GM19035 (cell line): ENCODE data around the gene DOC2A.
A peak's percentile ranks its signal among the peaks of the same experiment; 100 is the strongest.
"Not testable (repeated sequence)": the region's sequence is repeated elsewhere in the genome, so short reads cannot be mapped to it uniquely, and the experiment has no call there.

ENCODE experiments used
- ATAC-seq: cut with Tn5 transposase; IDR thresholded peaks from one replicate; pipeline ENCODE4 v1.9.1; 2021; ENCODE audit not compliant: unreplicated experiment

The DOC2A gene

GRCh38 chr16:29973384-29974246, 37.2 kb downstream of the DOC2A start, which contains the start of gene TAOK2:
TSS of gene TAOK2 (plus strand) at chr16:29973868. CDS start at chr16:29977773, 3,905 bp downstream.
- peak; percentile 96 for ATAC-seq

DNA sequence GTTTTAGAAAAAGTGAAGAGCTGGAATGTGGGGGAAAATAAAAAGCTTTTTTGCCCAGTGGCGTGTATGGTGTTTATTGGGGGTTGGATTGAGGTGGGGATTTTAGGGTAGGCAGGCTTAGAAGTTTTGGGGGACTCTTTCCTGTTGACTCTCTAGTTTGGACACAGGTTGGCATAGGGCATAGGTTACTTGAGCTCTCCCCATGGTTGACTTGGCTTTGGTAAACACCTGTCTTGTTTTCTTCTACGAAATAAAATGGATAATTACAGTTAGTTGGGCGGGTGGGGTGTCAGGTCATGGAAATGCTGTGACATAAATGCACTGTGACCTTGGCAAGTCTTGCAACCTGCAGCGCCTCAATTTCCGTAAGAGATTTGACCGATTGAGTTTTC, 37.8 kb downstream of the DOC2A start:
- no peak for ATAC-seq

DNA sequence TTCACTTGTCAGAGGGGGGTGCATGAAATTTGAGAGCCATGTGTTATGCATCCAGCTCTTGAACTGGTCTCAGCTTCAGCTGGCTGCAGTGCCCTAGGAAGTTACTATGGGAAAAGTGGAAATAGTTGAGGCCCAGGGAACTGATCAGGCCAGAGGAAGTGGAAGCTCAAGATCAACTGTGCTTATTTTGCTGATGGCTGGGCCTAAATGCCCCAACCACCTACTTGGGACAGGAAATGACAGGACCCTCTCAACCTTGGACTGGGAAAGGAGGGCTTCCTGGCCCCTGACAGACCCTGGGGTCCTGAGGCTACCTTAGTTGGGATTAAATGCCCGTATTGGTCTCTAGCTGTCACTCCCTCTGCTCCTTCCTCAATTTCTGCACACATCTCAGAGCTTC, 38.3 kb downstream of the DOC2A start:
- no peak for ATAC-seq

- ATAC-seq: no peak
Measured at GRCh38 chr16:29971304-29971703, 39.5 kb downstream of the DOC2A start.

DNA sequence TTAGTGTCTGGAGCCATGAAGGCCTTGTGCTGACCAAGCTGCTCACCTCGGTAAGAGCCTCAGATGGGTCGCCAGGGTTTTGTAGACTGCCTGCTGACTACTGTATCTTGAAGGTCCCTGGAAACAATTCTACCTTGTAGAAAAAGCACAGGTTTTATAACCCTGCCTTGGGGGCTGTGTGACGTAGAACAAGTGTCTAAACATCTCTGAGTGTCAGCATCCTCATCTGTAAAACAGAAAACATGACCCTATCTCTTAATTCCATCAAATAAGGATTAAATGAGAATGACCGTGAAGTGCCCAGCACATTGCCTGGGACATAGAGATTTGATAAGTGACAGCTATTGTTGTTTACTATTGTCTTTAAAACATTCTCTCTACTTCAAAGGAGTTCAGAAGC, 42.6 kb downstream of the DOC2A start:
- ATAC-seq: no peak

GRCh38 chr16:29963021-29963743, 47.6 kb downstream of the DOC2A start:
- no peak for ATAC-seq

DNA sequence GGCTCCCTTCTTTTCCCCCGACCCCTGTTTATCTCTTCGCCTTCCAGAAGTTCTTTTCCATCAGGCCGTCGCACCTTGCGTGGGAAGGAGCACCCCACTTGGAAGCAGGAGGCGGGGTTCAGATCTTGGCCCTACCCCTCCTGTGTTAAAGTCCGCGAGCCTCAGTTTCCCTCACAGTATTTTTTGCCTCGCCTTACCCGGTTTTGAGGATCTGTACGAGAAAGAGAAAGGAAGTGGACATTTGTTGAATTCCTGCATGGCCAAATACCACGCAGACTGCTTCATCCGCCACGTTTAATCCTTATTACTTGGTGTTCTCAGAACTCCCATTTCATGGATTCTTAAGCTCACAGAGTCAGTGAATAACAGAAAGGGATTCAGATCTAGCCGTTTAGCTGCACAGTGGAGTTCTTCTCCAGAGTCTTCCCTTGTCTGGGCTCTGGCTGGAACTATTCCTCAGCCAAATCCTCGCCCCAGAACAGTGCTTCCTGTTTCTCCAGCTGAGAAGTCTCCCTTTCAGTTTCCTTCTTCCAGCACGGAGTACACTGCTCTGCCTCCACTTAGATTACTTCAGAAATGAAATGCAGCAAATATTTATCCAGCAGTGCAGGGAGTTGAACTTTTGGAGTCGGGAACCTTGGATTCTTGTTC, 48.4 kb downstream of the DOC2A start:
- peak; percentile 10 for ATAC-seq

- ATAC-seq: peak; percentile 83
Measured at GRCh38 chr16:29961479-29962343, 49.1 kb downstream of the DOC2A start, which contains the start of gene TMEM219. TSS of gene TMEM219 (plus strand) at chr16:29962079. CDS start at chr16:29963144, 1,065 bp downstream.

DNA sequence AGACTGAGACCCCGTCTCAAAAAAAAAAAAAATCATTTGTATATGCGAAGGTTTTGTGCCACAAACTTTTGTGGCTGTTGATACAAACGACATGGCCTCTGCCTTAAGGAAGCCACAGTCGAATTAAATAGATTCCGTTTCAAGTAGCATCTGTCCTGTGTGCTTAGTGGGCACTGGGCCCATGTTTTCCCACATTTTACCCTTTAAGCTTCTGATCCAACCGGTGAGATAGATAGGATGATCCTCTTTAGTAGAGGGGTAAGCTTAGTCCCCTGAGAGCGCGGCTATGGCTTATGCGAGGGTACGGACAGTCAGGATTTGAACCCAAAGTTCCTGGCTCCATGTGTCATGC, 49.7 kb downstream of the DOC2A start:
- ATAC-seq: no peak

GRCh38 chr16:29959821-29960220, 51.0 kb downstream of the DOC2A start:
- ATAC-seq: not testable (repeated sequence)

DNA sequence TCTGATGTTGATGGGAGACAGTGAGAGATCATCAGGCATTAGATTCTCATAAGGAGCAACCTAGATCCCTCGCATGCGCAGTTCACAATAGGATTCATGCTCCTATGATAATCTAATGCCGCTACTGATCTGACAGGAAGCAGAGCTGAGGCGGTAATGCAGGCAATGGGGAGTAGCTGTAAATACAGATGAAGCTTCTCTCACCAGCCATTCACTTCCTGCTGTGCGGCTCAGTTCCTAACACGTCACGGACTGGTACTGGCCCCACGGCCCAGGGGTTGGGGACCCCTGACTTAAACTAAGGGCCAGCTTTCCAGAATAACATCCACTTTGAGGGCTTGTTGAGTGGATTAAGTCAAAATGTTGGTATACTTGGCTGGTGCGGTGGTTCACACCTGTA, 51.5 kb downstream of the DOC2A start:
- no peak for ATAC-seq

- no peak for ATAC-seq
Measured at GRCh38 chr16:29958756-29959155, 52.1 kb downstream of the DOC2A start.
